NCI-H82 (cell line): ENCODE results near the gene YIF1B.

ENCODE experiments used
- DNase-seq: peaks from one replicate; lab custom pipeline; 2025; lab: John Stamatoyannopoulos, UW

YIF1B gene

DNA sequence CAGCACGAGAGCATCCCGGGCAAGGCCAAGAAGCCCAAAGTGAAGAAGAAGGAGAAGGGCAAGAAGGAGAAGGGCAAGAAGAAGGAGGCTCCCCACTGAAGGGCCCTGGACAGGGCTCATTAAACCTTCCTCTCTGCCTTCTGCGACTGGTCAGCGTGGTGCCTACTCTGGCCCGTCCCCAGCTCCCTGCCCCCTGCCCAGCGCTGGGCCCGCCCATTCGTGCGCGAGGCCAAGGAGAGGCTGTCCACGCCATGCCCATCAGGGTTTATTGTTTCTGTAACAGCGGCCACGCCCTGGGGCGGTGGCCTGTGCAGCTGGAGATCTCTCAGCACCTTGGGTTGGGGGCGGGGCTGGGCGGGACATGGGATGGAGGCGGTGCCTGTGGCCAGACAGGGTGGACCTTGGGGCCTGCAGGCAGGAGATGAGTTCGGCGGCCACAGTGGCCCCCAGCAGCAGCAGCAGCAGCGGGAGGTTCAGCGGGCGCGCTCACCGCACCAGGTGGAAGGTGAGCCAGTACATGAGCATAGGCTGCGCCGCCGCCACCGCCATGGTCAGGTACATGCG is 10.8 kb downstream of the YIF1B start:
- peak; percentile 80 for DNase-seq

DNA sequence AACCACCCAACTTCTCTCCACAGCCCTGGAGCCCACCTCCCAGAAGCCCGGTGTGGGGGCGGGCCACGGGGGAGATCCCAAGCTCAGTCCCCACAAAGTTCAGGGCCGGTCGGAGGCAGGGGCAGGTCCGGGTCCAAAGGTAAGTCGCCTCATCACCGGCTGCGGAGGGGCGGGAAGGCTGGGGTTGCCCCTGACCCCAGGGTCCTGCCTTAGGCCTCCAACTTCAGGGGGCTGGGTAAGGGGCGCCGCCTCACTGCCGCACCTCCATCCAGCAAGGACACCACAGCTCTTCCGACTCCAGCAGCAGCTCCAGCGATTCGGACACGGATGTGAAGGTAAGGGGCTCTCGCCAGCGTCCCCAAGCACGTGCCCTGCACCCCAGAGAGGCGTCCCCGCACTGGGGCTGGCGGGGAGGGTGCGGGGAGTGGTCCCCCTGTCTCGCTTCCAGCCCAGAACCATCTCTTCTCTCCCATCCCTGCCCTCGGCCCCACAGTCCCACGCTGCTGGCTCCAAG is 11.3 kb downstream of the YIF1B start:
- DNase-seq: no peak

DNA sequence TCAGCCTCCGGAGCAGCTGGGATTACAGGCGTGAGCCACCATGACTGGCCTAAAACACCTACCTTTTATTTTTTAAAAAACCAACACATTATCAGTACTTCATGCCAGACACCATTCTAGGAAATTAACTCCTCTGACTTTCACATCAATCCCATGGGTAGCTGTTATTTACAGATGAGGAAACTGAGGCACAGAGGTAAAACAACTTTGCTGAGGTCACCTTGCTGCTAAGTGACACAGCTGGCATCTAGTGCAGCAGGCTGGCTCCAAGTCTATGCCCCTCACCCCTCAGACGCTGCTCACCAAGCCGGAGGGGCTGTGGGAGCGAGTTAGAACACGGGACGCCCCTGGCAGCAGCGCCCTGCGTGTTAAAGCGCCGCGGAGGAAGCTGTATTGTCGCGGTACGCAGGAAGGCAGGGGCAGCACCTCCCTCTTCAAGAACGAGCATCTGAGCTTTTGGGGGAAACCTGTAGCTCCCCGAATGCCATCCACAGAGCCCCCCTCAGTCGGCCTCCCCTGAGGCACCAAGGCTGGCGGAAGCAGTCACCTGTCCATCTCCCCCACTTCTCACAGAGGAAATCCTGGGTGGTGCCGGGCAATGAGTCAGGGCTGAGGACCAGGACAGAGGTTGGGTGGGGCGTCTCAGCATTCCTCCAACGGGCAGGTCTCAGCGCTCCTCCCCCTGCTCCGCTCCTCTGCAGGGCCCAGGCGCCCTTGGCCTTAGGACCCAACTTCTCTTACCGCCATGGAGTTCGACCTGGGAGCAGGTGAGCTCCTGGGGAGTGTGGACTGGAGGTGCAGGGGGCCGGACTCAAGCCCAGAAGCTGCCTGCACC is 12.0 kb downstream of the YIF1B start, which contains the start of gene C19orf33:
Gene C19orf33, plus strand, starts transcription at position 735 of the 835 bp plus-strand sequence. Its CDS starts 11 bp downstream, at position 746.
- no peak for DNase-seq

DNA sequence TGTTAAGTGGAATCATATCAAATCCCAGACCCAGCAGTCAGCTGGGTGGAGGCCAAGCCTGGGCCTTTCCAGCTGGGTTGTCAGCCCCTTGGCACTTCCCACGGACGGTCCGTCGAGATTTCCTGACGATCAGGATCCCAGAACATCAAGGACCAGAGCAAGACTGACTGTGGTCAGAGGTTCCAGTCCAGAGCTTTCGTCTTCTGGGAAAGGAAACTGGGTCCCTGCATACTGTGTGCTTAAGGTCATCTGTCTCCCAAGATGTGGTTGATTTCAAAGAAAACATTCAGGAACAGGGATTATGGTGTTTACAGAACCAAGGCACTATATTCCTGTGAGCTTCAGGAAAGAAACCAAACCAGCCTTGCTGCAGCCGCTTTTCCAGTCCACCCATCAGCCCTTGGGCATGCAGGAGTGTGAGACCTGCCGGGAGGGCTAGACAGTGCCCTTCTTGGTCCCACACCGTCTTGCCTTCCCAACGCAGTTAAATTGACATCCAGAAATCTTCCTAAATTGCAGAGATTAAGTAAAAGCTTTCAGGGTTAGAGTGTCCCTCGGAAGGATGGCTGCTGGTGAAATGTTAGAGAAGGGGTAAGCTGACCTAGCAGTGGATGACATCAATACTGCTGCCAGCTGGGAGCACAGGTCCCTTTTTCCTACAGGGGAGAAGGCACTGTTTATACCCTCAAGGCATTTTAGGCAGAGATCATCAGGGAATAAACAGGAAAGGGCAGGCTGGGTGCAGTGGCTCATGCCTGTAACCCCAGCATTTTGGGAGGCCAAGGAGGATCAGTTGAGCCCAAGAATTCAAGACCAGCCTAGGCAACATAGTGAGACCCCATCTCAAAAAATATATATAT is 16.7 kb downstream of the YIF1B start:
- DNase-seq: no peak

DNA sequence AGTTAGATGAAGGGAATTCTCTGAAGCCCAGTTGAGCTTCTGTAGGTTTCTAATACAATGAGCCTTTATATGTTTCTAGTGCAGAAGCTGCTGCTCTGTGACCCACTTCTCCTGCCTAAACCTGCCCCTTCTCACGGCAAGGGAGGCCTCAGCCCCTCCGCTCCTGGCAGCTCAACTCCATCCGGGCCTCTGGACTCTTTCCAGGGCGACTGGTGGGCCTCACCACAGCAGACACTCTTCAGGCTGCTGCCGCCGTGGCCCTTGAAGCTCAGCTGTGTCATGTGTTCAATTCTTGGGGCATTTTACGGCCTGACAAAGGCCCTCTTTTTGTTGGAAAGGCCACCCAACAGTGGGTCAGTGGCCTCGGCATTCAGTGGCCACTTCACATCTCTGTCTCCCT is 21.7 kb downstream of the YIF1B start:
- no peak for DNase-seq

DNA sequence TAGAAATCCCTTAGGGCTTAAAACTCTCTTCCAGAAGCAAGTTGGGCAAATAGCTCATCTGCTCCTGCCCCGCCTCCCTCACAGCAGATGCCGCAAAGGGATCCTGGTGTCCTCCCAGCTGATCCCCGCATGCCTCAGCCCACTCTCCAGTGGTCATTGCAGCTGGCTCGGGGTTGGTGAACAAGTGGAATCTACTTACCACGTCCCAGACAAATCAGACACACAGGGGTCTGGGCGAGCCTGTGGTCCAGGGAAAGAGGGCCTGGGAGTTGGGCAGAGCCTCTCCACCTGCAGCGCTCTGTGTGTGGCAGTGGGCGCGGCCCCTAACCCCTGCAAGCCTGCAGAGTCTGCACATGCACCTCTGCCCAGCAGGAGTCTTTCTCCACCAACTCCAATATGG is 22.5 kb downstream of the YIF1B start:
- DNase-seq: peak; percentile 69

DNA sequence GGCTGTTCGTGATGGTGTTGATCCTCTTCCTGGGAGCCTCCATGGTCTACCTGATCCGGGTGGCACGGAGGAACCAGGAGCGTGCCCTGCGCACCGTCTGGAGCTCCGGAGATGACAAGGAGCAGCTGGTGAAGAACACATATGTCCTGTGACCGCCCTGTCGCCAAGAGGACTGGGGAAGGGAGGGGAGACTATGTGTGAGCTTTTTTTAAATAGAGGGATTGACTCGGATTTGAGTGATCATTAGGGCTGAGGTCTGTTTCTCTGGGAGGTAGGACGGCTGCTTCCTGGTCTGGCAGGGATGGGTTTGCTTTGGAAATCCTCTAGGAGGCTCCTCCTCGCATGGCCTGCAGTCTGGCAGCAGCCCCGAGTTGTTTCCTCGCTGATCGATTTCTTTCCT is 23.9 kb downstream of the YIF1B start:
- peak; percentile 74 for DNase-seq

DNA sequence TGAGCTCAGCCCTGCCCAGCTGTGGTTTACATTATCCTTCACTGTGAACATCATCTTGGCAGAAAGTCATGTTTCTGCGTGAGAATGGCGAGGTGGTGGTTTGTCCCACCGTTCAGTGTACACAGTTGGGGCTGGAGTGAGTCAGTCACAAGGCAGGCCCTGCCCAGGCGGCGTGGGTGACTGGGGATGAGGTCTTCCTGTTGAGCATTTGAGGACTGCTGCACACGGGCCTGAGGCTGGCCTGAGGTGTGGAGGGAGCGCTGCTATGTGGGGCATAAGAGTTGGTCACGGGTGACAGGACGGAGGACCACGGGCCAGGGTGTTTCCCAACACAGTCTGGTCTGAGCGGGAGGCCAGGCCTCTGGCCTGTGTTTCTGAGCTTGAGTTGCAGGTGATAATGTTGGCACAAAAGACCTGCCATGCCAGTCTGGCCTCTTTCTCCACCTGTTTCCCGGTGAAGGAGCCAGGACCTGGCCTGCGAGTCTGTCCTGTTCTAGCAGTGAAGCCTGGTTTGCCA is 25.1 kb downstream of the YIF1B start:
- DNase-seq: no peak

DNA sequence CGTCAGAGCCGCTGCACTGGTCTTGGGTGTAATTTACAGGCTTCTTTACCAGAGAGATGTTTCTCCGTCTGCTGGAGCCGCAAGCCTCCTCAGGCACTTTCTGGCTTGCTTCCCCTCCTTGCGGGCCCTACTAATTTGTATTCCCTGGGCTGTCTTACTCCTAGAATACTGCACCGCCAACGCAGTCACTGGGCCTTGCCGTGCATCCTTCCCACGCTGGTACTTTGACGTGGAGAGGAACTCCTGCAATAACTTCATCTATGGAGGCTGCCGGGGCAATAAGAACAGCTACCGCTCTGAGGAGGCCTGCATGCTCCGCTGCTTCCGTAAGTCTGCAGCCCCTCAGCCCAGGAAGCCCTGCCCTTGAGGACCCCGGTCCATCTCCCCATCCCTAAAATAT is 25.8 kb downstream of the YIF1B start:
- DNase-seq: no peak

DNA sequence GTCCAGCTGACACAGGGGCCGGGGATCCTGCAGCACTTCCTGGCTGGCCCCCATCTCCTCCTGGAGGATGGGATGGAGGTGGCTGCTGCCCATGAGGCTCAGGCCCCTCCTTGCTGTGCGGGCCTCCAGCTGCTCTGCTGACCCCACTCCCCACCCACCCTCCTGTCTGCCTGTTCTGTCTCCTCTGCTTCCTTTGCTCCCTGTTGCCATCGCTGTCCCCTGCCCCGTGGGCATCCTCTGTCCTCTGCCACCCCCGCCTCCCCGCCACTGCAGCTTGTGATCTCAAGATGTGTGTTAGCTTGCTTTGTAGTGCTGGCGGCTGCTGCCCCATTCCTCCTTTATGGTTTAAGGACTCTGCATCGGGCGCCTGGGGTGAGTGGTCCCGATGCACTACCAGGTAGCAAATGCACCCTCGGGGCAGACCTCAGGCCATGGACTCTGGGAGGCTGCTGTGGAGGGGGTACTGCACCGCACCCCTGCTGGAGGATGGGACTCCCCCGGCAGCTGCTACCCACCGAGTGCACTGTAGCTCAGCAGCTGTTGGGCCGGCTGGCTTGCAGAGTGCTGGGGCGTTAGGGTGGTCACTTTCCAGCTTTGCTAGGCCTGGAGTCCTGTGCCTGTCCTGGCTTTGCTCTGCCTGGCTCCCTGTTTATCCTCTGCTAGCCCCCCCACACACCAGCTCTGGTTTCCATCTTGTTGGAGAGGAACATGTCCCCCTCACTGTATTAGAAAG is 27.5 kb downstream of the YIF1B start:
- no peak for DNase-seq

DNA sequence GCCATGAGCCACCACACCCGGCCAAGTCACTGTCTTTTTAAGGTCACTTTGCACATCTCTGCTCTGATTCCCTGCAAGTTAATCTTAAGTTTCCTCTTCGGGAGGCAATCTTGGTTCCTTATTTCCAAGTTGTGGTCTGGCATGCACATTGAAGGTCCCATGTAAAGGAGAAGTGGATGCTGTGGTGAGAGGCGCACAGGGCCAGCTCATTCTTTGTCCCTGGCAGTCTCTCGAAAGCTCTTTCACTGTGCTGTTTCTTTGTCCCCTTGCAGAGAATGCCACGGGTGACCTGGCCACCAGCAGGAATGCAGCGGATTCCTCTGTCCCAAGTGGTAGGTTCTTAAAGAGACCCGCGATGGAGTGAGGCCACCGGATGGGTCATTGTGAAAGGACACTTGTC is 28.1 kb downstream of the YIF1B start:
- DNase-seq: no peak

DNA sequence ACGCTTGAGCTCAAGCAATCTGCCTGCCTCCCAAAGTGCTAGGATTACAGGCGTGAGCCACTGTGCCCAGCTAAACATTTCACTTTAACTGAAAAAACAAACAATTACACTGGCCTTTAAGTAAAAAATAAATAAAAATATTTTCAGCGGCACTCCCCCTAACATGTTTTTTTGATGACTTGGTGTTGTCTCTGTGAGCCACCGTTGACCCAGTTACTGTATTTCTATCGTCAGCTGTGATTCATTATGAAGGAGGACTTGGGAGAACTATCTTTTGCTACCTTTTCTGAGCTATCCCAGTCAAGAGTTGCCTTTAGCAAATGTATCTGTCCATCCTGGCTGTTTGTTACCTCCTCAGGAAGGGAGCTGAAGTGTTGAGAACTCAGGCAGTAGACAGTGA is 30.2 kb downstream of the YIF1B start:
- no peak for DNase-seq

DNA sequence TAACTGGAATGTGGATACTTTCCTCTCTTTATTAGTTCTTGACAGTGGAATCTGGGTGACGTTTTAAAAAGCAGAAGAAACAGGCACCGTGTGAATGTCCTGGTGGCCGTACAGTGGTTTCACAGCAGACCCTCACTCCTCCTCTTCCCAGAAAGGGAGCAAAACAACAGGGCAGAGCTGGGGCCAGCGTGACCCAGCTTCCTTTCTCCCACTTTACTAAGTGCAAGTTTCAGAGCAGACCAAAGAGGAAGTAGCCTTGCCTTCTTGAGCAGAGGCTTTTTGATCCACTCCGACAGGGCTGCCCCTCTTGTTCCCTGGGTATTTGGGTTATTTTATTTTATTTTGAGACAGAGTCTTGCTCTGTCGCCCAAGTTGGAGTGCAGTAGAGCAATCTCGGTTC is 31.3 kb downstream of the YIF1B start:
- no peak for DNase-seq

DNA sequence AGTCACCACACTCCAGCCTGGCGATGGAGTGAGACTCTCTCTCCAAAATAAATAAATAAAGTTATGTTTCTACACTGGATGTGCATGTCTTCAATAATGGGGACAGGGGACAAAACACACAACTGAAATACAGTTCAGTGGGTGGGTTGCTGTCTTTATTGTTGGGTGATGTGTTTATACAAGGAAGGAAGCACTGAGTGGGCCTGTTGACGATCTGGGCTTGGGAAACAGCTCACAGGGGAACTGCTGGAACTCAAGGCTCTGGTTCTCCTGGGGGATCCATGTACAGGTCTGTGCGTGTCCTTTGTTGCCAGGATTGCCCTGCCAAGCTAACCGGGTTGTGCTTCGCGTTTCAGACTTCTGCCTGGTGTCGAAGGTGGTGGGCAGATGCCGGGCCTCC is 32.5 kb downstream of the YIF1B start:
- no peak for DNase-seq

DNA sequence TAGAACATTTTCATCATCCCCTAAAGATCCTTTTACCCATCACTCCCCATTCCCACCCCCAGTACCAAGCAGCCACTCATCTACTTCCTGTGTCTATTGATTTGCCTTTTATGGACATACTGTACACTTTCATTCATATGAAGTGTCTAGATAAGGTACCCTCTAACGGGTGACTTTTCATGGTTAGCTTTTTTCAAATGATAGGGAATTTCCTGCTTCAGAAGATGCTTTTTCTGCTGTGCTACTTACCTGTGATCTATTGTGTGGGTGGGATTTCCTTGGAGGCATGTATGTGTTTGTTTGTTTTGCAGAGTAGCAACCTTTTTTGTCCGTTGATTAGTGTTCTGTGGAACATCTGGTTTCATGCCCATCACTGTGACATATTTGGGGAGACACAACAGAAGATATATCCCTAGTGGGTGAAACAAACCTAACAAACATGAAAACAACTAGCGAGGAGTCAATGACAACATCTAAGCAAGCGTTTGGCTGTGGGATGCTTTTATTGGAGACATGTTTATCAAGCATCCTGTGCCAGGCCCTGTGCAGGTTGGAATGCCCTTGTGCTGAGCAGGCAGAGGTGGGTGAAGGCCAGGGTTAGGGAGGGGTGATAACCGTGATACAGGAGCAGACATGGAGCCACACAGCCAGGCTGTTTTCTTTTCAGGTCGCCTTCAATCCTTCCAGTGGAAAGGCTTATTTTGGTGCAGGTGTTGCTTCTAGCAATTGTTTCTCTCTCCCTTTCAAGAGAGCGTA is 33.8 kb downstream of the YIF1B start:
- DNase-seq: no peak

DNA sequence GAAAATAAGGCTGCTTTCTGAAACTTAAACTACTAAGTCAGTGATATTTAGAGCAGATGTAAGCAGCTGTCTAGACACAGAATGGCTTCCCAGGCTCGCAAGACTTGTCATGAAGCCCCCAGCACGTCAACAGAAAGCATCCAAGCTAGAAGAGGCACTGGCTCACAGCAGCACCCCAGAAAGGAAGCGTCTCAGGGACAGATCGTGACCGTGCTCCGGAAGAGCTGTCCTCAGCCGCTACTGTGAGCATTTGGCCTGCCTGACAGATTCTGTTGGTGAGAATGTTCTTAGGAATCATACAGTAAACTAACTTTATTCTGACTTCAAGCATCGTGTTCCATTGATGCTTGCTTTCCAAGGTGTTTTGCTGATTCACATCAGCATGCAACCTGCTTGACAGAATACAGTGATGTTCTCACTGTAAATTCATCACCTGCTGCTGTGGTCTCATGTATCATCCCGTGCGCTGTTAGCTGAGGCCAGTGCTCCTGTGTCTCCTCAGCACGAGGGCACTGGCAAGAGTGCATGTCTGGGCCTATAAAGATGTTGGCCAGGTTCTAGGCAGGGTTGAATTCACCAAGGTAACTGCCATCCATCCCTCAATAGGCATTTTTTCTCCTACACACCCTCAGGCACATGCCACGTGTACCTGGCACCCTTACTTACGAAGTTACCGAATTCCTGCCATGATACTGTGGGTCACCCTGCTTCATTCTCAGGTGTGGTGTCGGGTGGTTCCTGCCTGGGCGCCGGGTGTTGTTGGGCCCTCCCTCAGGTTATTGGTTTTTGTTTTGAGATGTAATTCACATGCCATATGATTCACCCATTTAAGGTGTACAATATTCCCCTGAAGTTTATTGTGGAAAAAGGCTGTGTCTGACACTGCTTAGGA is 35.5 kb downstream of the YIF1B start:
- no peak for DNase-seq

DNA sequence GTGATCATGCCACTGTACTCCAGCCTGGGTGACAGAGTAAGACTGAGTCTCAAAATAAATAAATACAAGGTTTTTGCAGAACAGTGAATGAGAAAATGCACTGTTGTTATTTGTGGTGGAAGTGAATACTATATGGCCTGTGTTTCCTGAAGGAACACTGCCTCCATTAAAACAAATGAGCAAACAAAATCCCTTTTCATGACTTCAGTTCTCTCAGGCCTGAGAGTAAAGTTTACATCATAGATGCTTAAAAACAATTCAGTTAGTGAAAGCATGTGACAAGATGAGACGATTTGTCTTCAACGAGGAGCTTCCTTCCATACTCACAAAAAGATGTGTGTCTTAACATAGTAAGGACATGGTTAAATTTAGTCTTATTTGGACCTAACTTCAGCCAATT is 37.0 kb downstream of the YIF1B start:
- no peak for DNase-seq

DNA sequence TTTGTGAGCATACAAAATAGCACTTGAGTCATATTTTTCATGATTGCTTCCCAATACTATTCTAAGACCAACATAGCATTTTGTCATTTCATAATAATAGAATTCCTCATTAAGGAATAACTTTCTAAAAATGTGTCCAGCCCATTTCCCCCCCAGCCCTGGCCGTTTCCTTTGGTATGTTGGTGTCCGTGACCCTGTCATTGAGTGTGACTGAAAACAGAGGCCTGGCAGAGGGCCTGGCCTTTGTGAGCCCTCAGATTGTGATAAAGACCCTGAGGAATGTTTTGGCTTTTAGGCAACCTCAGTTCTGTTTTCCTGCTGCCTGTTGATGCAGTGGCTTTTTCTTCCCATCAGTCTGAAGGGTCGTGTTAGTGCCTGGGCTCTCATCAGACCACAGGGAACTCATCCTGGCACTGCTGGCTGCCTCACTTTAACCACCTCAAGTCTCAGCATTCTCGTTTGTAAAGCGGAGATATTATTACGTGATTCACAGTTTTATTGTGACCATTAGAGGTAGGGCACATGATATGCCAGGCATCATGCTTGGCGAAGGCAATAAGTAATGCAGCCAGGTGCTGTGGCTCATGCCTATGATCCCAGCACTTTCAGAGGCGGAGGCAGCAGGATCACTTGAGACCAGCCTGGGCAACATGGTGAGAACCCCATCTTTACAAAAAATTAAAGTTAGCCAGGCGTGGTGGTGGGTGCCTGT is 37.6 kb downstream of the YIF1B start:
- DNase-seq: no peak

DNA sequence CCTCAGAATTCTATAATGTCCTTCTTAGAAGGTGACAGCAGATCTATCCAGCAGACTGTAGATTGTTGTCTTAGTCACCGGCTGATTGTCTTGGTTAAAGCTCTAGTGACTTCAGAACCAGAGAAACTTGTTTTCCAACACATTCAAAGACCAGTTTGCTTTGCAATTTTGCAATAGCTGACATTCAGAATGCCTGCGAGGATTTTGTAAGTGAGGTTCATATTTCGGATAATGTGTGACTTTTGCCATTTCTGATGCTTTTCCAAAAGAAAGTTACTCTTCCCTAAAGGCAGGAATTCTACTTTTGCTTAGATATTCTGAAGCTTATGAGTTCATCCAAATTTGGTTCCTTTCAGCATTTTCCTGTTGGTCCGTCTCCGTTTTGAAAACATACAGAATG is 38.2 kb downstream of the YIF1B start:
- no peak for DNase-seq
